HL-60 (cell line): ENCODE data around the gene PTTG1IP.

ENCODE experiments used
- DNase-seq, 2 experiments: peaks; one replicate each; pipeline ENCODE4 v3.0.0-alpha.2; 2010 to 2020; ENCODE audit warnings: low read depth in 1 of 2, low spot score in 1 of 2
- H3K27ac ChIP-seq: fragments of 250-450 bp; sonication (Bioruptor Pico); replicated peaks from 2 replicates; pipeline ENCODE4 v1.5.1; 2020; ENCODE audit warnings: mild to moderate bottlenecking, moderate library complexity
- H3K27me3 ChIP-seq: fragments of 250-450 bp; sonication (Bioruptor Pico); 2 replicates; pipeline ENCODE4 v1.5.1; 2021; ENCODE audit warnings: mild to moderate bottlenecking, moderate library complexity; ENCODE audit not compliant: insufficient read depth, poor library complexity, severe bottlenecking
- H3K4me3 ChIP-seq: replicated peaks from 2 replicates; pipeline ENCODE4 v1.5.1; 2011; ENCODE audit warnings: mild to moderate bottlenecking, control low read depth, low read length; ENCODE audit not compliant: insufficient read depth
- CTCF ChIP-seq: IDR thresholded peaks from one replicate; pipeline ENCODE4 v1.5.1; 2011; ENCODE audit warnings: low read length, control low read depth, inconsistent platforms; ENCODE audit not compliant: insufficient read depth
- GABPA ChIP-seq: IDR thresholded peaks from 2 replicates; pipeline ENCODE4 v1.6.1; 2012; ENCODE audit warnings: low read depth
- POLR2AphosphoS5 ChIP-seq: IDR thresholded peaks from 2 replicates; pipeline ENCODE4 v1.6.1; 2012; ENCODE audit warnings: low read depth
- REST ChIP-seq: IDR thresholded peaks from 2 replicates; pipeline ENCODE4 v1.6.1; 2012; ENCODE audit warnings: low read depth; ENCODE audit not compliant: insufficient replicate concordance
- SPI1 ChIP-seq: IDR thresholded peaks from 2 replicates; pipeline ENCODE4 v1.6.1; 2012; ENCODE audit warnings: low read depth, mild to moderate bottlenecking, borderline replicate concordance

The PTTG1IP gene

DNA sequence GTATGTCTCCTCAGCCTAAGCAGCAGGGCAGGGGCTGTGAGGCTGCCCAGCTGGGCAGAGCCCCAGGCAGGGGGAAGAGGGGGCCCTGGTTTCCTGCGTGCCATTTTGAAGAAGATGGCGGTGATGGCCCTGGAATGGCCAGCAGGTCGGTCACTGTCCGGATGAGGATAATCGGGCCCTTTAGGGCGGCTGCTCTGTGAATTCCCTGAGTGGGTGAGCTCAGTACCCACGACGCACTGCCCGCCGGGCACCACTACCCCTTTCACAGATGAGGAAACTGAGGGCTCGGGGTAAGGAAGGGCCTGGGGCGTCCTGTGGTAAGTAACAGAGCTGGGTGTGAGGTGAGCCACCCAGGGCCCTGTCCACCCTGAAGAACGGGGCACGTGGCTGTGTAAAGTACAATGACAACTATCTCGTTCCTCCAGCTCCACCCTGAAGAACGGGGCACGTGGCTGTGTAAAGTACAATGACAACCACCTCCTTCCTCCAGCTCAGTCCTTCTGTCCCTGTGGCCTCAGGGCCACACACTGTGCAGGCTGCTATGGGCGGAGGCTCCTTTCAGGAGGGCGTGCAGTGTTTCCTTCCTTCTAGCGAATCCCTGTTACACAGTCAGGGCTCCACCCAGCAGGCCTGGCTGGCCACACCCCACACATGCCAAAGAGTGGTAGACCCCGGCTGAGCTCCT, 24.0 kb upstream of the PTTG1IP start:
- no peak overlapping the region for H3K4me3 ChIP-seq
- H3K27ac ChIP-seq = no peak overlapping the region
- no peaks in the 10 kb centered on the region for H3K27me3 ChIP-seq
- no peak for DNase-seq
- no peak for TF ChIP-seq REST
- no peak for TF ChIP-seq CTCF
- no peak for TF ChIP-seq GABPA
- TF ChIP-seq POLR2AphosphoS5 = no peak
- no peak for TF ChIP-seq SPI1

DNA sequence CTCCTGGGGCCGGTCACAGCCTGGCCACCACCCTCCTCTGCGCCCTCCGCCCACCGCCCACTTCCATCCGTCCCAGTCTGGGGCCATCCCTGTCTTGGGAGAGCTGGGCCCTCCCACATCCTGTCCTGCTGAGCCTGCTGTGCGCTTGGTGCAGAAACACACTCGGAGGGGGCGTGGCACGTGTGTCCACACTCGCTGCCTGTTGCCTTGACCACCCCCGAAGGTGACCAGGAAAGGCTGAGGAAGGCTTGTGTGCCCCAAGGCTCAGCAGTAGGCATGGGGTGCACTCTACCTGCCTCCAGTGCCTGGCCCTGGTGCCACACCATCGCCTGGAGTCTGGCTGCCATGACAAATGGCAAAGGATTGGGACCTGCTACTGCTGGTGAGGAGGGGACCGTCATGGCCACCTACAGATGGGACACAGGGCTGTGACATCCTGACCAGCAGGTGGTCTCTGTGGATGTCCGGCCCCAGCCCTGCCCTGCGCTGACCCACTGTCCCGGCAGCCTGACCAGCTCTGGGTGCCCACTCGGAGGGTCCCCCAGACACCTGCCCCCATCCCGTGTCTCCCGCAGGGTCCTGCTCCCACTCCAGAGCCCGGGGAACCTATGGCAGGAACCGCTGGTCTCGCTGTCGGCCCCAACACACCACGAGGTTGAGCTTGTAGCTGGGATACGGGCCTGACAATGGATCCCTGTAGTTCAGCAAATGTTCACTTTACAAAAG, 23.2 kb upstream of the PTTG1IP start:
- DNase-seq = no peak
- Histone ChIP-seq H3K27me3 (no peaks in the 10 kb centered on the region), H3K4me3 (no peak overlapping the region), H3K27ac (no peak overlapping the region)
- TF ChIP-seq SPI1 (no peak), CTCF (no peak), GABPA (no peak), POLR2AphosphoS5 (no peak), REST (no peak)

GRCh38 chr21:44895859-44896258, 22.4 kb upstream of the PTTG1IP start:
- DNase-seq = no peak
- TF ChIP-seq POLR2AphosphoS5 = no peak
- H3K27me3 ChIP-seq = no peaks in the 10 kb centered on the region
- H3K4me3 ChIP-seq = no peak overlapping the region
- no peak overlapping the region for H3K27ac ChIP-seq

DNA sequence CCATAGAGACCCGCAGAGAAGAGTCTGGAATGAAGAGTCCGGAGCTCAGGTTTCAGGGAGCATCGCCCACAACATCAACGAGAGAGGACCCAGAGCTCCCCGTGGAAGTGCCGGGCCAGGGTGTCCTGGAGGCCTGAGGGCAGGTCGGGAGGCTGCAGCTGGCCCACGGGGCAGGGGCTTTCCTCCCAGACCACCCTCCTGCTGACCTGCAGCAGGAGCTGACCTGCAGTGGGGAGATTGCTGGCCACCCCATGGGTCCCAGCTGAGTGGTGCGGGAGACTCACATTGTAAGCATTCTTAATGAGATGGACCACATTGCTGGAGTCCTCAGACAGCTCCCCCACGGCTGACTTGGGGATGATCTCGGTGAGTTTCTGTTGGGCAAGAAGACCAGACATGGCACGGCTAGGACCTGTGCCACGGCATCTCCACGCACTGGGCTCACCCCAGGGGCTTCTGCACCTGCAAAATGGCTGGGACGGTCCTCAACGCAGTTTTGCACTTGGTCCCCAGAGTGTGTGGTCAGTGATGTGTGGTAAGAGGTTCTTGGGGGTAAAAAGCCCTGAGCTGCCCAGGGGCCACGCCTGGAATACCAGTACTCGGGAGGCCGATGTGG, 21.3 kb upstream of the PTTG1IP start:
- no peak overlapping the region for H3K4me3 ChIP-seq
- DNase-seq = no peak
- no peak overlapping the region for H3K27ac ChIP-seq
- TF ChIP-seq GABPA (no peak), POLR2AphosphoS5 (no peak), SPI1 (no peak), CTCF (no peak), REST (no peak)
- H3K27me3 ChIP-seq = no peaks in the 10 kb centered on the region
